LNCAP (cell line): ENCODE measurements around the gene LRCOL1.

Source experiments
- CTCF ChIP-seq: fragments of 450-650 bp; IDR thresholded peaks from 2 replicates; pipeline ENCODE4 v1.5.1; 2017; ENCODE audit warnings: mild to moderate bottlenecking

The LRCOL1 gene

GRCh38 chr12:132611620-132612019 is 1.2 kb upstream of the LRCOL1 start:
- TF ChIP-seq CTCF, result no peak

GRCh38 chr12:132610866-132611602 is 652 bp upstream of the LRCOL1 start:
- TF ChIP-seq CTCF, result no peak

- no peak for TF ChIP-seq CTCF
Observed at GRCh38 chr12:132608231-132609171, 1.9 kb downstream of the LRCOL1 start.

GRCh38 chr12:132606927-132607326 is 3.5 kb downstream of the LRCOL1 start:
- no peak for TF ChIP-seq CTCF

GRCh38 chr12:132606466-132606865 is 3.9 kb downstream of the LRCOL1 start:
- no peak for TF ChIP-seq CTCF

- no peak for TF ChIP-seq CTCF
Observed at GRCh38 chr12:132605892-132606291, 4.5 kb downstream of the LRCOL1 start.

- no peak for TF ChIP-seq CTCF
Observed at GRCh38 chr12:132604668-132605441, 5.5 kb downstream of the LRCOL1 start.
